Progenitor cell of endocrine pancreas (in vitro differentiated cells): ENCODE data around the gene SPCS1. TPM values are rescaled to one million over a fixed set of nuclear protein-coding genes. Genes with fewer than 3 reads are reported as not detected.
"Not testable (repeated sequence)": the region's sequence is repeated elsewhere in the genome, so short reads cannot be mapped to it uniquely, and the experiment has no call there.

Experiments
- DNase-seq: peaks from one replicate; pipeline ENCODE4 v3.0.0; 2021; ENCODE audit warnings: low spot score; ENCODE audit not compliant: unreplicated experiment
- H3K27ac Mint-ChIP-seq: 2 replicates; pipeline ENCODE4 v1.8.0; 2021; ENCODE audit warnings: mild to moderate bottlenecking, moderate library complexity, mixed read lengths
- H3K27me3 Mint-ChIP-seq: 2 replicates; pipeline ENCODE4 v1.8.0; 2021; ENCODE audit warnings: mixed read lengths
- H3K36me3 Mint-ChIP-seq: 2 replicates; pipeline ENCODE4 v1.8.0; 2022; ENCODE audit warnings: mixed read lengths; ENCODE audit not compliant: insufficient read depth
- H3K4me1 Mint-ChIP-seq: 2 replicates; pipeline ENCODE4 v1.8.0; 2021; ENCODE audit warnings: low read depth, mixed read lengths
- H3K4me3 Mint-ChIP-seq: 2 replicates; pipeline ENCODE4 v1.8.0; 2021; ENCODE audit warnings: low read depth, mild to moderate bottlenecking, moderate library complexity, mixed read lengths
- H3K9me3 Mint-ChIP-seq: 2 replicates; pipeline ENCODE4 v1.8.0; 2021; ENCODE audit warnings: low read depth, mixed read lengths
- total RNA-seq: library from RNA; stranded (reverse); gene quantifications from 2 replicates; pipeline ENCODE4 v1.2.1, GENCODE V29; 2021
- TF ChIP-seq, protein P1 (sequence below): fragments of 200-600 bp; sonication (generic); IDR thresholded peaks from one replicate; pipeline ENCODE4 v1.5.0; 2021; ENCODE audit warnings: antibody characterized with exemption, mild to moderate bottlenecking; ENCODE audit not compliant: unreplicated experiment

The SPCS1 gene
- total RNA-seq, 1 donor from 2014 or later = 85.1 TPM

DNA sequence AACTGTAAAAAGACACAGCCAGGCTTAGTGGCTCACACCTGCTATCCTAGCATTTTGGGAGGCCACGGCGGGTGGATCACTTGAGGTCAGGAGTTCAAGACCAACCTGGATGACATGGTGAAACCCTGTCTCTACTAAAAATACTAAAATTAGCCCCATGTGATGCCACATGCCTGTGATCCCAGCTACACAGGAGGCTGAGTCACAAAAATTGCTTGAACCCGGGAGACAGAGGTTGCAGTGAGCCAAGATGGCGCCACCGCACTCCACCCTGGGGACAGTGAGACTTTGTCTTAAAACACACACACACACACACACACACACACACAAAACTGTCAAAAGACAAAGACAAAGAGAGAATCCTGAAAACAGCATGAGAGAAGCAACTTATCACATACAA is 18.0 kb downstream of the SPCS1 start:
- DNase-seq = no peak
- H3K9me3 Mint-ChIP-seq = peaks cover 5% of the 10 kb centered on the region
- H3K4me1 Mint-ChIP-seq = no peaks in the 10 kb centered on the region
- TF ChIP-seq, protein P1, sequence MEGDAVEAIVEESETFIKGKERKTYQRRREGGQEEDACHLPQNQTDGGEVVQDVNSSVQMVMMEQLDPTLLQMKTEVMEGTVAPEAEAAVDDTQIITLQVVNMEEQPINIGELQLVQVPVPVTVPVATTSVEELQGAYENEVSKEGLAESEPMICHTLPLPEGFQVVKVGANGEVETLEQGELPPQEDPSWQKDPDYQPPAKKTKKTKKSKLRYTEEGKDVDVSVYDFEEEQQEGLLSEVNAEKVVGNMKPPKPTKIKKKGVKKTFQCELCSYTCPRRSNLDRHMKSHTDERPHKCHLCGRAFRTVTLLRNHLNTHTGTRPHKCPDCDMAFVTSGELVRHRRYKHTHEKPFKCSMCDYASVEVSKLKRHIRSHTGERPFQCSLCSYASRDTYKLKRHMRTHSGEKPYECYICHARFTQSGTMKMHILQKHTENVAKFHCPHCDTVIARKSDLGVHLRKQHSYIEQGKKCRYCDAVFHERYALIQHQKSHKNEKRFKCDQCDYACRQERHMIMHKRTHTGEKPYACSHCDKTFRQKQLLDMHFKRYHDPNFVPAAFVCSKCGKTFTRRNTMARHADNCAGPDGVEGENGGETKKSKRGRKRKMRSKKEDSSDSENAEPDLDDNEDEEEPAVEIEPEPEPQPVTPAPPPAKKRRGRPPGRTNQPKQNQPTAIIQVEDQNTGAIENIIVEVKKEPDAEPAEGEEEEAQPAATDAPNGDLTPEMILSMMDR = no peak
- H3K4me3 Mint-ChIP-seq = no peak overlapping the region
- H3K27ac Mint-ChIP-seq = no peak overlapping the region
- no peaks in the 10 kb centered on the region for H3K27me3 Mint-ChIP-seq
- H3K36me3 Mint-ChIP-seq = peaks cover 28% of the 10 kb centered on the region

DNA sequence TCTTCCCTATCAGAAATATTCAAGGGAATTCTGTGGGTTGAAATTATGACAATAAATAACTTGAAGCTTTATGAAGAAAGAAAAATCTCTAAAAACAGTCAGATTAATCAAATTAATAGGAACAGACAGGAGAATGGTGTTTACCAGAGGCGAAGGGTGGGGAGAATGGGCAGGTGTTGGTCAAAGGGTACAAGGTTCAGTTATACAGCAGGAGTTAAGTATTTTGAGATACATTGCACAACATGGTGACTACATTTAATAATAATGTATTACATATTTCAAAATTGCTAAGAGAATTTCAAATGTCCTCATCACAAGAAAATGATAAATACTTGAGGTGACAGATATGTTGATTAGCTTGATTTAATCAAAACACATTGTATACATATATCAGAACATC is 18.6 kb downstream of the SPCS1 start:
- no peak for DNase-seq
- Mint-ChIP-seq H3K4me3 (no peak overlapping the region), H3K27me3 (no peaks in the 10 kb centered on the region), H3K36me3 (peaks cover 31% of the 10 kb centered on the region), H3K27ac (no peak overlapping the region), H3K4me1 (no peaks in the 10 kb centered on the region), H3K9me3 (peaks cover 8% of the 10 kb centered on the region)
- TF ChIP-seq, protein P1 = no peak

DNA sequence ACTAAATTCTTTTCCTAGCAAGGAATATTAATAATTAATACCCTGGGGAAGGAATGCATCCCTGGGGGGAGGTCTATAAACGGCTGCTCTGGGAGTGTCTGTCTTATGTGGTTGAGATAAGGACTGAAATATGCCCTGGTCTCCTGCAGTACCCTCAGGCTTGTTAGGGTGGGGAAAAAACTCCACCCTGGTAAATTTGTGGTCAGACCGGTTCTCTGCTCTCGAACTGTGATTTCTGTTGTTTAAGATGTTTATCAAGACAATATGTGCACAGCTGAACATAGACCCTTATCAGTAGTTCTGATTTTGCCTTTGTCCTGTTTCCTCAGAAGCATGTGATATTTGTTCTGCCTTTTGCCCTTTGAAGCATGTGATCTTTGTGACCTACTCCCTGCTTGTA is 22.8 kb downstream of the SPCS1 start:
- Mint-ChIP-seq H3K9me3 (peaks cover 11% of the 10 kb centered on the region), H3K27ac (peak overlapping the region; percentile 71), H3K36me3 (peaks cover 63% of the 10 kb centered on the region)
- not testable (repeated sequence) for H3K27me3 Mint-ChIP-seq, H3K4me3 Mint-ChIP-seq, H3K4me1 Mint-ChIP-seq, DNase-seq

DNA sequence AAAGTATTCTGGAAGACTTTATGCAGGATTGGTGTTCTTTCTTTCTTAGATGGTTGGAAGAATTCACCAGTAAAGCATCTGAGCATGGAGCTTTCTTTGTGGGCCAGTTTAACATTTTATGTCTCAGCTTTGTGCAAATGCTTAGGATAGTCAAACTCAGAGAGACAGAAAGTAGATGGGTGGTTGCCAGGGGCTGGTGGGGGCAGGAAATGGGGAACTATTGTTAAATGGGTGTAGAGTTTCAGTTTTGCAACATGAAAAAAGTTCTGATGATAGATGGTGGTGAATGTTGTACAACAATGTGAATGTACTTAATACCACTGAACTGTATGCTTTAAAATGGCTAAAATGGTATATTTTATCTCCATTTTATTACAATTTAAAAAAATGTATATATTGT is 24.8 kb downstream of the SPCS1 start:
- H3K4me3 Mint-ChIP-seq = no peak overlapping the region
- no peak overlapping the region for H3K27ac Mint-ChIP-seq
- peaks cover 11% of the 10 kb centered on the region for H3K9me3 Mint-ChIP-seq
- no peak for DNase-seq
- no peaks in the 10 kb centered on the region for H3K27me3 Mint-ChIP-seq
- no peaks in the 10 kb centered on the region for H3K4me1 Mint-ChIP-seq
- TF ChIP-seq, protein P1 = no peak
- H3K36me3 Mint-ChIP-seq = peaks cover 71% of the 10 kb centered on the region

DNA sequence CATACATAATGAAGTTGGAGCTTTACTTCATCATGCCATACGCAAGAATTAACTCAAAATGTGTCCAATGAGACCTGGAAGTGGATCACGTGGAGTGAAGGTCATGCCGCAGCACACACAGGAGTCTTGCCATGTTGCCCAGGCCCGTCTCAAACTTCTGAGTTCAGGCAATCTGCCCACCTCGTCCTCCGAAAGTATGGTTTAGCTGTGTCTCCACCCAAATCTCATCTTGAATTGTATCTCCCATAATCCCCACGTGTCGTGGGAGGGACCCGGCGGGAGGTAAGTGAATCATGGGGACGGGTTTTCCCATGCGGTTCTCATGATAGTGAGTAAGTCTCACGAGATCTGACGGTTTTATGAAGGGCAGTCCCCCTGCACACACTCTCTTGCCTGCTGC is 25.7 kb downstream of the SPCS1 start:
- Mint-ChIP-seq H3K4me1 (no peaks in the 10 kb centered on the region), H3K9me3 (peaks cover 11% of the 10 kb centered on the region), H3K27ac (no peak overlapping the region), H3K36me3 (peaks cover 72% of the 10 kb centered on the region), H3K27me3 (no peaks in the 10 kb centered on the region), H3K4me3 (no peak overlapping the region)
- TF ChIP-seq, protein P1 = no peak
- DNase-seq = no peak

DNA sequence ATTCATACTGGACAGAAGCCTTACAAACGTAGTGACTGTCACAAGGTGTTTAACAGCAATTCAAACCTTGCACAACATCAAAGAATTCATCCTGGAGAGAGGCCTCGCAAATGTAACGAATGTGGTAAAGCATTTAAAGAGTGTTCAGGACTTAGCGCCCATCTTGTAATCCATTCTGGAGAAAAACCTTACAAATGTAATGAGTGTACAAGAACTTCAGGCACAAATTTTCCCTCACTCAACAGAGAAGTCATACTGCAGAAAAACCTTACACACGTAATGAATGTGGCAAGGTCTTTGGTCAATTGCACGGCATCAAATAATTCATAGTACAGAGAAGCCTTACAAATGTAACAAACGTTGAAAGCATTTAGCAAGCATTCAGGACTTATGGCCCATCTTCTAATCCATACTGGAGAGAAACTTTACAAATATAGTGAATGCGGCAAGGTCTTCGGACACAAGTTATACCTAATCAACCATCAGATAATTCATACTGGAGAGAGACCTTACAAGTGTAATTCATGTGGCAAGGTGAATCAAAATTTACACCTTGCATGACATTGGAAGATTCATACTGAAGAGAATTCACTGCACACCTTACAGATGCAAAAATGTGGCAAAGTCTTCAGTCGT is 27.5 kb downstream of the SPCS1 start:
- H3K36me3 Mint-ChIP-seq = peaks cover 68% of the 10 kb centered on the region
- H3K9me3 Mint-ChIP-seq = peaks cover 9% of the 10 kb centered on the region
- DNase-seq = no peak
- H3K27ac Mint-ChIP-seq = no peak overlapping the region
- no peaks in the 10 kb centered on the region for H3K4me1 Mint-ChIP-seq
- no peaks in the 10 kb centered on the region for H3K27me3 Mint-ChIP-seq
- TF ChIP-seq, protein P1 = no peak
- no peak overlapping the region for H3K4me3 Mint-ChIP-seq
